ENCODE data around the gene SRD5A2.

SRD5A2 gene, protein sequence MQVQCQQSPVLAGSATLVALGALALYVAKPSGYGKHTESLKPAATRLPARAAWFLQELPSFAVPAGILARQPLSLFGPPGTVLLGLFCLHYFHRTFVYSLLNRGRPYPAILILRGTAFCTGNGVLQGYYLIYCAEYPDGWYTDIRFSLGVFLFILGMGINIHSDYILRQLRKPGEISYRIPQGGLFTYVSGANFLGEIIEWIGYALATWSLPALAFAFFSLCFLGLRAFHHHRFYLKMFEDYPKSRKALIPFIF

DNA sequence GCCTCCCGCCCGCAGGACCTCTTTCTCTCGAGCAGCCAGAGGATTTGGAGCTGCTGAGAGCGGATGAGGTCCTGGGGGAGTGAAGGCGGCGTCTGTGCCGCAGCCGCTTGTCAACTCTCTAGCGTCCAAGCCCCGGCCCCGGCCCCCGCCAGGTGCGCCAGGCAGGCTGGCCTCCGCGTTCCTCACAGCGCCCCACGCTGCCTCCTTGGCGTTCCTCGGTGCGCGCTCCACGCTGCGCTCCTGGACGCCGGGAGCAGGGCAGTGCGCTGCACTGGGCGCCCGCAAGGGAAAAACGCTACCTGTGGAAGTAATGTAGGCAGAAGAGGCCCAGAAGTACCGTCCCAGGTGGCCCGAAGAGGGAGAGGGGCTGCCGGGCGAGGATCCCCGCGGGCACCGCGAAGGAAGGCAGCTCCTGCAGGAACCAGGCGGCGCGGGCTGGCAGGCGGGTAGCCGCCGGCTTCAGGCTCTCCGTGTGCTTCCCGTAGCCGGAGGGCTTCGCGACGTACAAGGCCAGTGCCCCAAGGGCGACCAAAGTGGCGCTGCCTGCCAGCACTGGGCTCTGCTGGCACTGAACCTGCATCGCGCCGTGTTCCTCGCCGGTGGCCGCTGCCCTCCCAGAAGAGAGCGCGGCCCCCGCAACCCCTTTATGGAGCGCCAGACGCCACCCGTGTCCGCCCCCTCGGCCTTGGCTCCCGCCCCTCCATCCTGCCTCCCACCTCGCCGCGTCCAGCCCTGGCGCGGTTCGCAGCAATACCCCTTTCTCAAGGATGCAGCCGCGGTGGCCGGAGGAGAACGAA, at the start of gene SRD5A2:
Gene SRD5A2 (minus strand): TSS at position 618 of the 797 bp plus-strand sequence. CDS start 38 bp downstream, at position 580.
- peaks cover 7% of the 10 kb centered on the region for H3K36me3 Mint-ChIP-seq
- H3K9me3 Mint-ChIP-seq = peaks cover 8% of the 10 kb centered on the region
- ATAC-seq (ENCODE audit: low read depth) = no peak
- peaks cover 5% of the 10 kb centered on the region for H3K4me1 Mint-ChIP-seq
- DNase-seq (ENCODE audit: low spot score in 2 of 2) = no peak
- peaks cover 29% of the 10 kb centered on the region for H3K27me3 Mint-ChIP-seq
- no peak within 1 kb of the TSS for H3K27ac Mint-ChIP-seq
- no peak within 1 kb of the TSS for H3K4me3 Mint-ChIP-seq

DNA sequence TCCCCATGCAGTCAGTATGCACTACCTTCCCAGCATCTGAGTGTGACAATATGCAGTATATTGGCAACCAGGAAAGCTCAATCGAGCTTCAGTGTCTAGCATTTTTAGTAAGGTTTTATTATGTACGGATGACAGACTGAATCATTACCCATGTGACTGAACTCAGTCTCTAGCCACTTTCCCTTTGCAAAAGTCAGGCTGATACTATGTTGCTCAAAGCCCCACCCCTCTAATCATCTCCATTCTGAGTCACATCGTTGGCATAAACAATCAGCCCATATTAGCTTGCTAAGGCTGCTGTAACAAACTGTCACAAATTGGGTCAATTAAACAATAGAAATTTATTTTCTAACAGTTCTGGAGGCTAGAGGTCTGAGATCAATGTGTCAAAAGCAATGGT, 25.8 kb upstream of the SRD5A2 start:
- Mint-ChIP-seq H3K27ac (no peak overlapping the region), H3K27me3 (no peaks in the 10 kb centered on the region), H3K4me1 (no peaks in the 10 kb centered on the region), H3K36me3 (peaks cover 2% of the 10 kb centered on the region), H3K9me3 (peaks cover 26% of the 10 kb centered on the region), H3K4me3 (no peak overlapping the region)
- no peak for ATAC-seq (ENCODE audit: low read depth)
- no peak for DNase-seq (ENCODE audit: low spot score in 2 of 2)

DNA sequence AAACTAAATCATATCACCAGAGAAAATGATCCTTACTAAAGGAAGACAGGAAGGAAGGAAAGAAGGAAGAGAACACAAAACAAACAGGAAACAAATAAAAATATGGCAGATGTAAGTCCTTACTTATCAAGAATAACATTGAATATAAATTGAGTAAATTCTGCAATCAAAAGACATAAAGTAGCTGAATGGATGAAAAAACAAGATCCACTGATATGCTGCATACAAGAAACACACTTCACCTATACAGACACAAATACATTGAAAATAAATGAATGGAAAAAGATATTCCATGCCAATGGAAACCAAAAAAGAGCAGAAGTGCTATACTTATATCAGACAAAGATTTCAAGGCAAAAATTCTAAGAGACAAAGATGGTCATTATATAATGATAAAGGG, 18.0 kb upstream of the SRD5A2 start:
- H3K4me3 Mint-ChIP-seq = no peak overlapping the region
- peaks cover 25% of the 10 kb centered on the region for H3K9me3 Mint-ChIP-seq
- peaks cover 2% of the 10 kb centered on the region for H3K27me3 Mint-ChIP-seq
- H3K4me1 Mint-ChIP-seq = no peaks in the 10 kb centered on the region
- no peaks in the 10 kb centered on the region for H3K36me3 Mint-ChIP-seq
- no peak for DNase-seq (ENCODE audit: low spot score in 2 of 2)
- no peak for ATAC-seq (ENCODE audit: low read depth)
- H3K27ac Mint-ChIP-seq = no peak overlapping the region

DNA sequence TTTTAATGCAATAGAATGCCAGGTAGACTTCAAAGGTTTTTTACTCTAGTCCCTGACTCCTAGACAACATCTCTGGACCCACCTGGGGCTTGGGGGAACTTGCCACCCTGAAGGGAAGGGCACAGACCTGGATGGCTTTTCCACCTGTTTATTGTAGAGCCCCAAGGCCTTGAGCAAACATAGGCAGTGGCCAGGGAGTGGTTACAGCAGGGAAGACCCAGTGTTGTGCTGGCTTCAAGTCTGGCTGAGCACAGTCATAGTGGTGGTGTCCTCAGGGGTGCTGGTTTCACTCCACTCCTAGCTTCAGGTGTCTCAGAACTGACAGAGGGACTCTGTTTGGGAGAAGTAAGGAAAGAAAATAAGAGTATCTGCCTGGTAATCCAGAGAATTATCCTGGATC, 5.5 kb upstream of the SRD5A2 start:
- ATAC-seq (ENCODE audit: low read depth) (no peak), DNase-seq (ENCODE audit: low spot score in 2 of 2) (no peak)
- no peak overlapping the region for H3K4me3 Mint-ChIP-seq
- peaks cover 4% of the 10 kb centered on the region for H3K4me1 Mint-ChIP-seq
- no peak overlapping the region for H3K27ac Mint-ChIP-seq
- H3K36me3 Mint-ChIP-seq = peaks cover 7% of the 10 kb centered on the region
- H3K9me3 Mint-ChIP-seq = peaks cover 13% of the 10 kb centered on the region
- H3K27me3 Mint-ChIP-seq = peaks cover 22% of the 10 kb centered on the region

DNA sequence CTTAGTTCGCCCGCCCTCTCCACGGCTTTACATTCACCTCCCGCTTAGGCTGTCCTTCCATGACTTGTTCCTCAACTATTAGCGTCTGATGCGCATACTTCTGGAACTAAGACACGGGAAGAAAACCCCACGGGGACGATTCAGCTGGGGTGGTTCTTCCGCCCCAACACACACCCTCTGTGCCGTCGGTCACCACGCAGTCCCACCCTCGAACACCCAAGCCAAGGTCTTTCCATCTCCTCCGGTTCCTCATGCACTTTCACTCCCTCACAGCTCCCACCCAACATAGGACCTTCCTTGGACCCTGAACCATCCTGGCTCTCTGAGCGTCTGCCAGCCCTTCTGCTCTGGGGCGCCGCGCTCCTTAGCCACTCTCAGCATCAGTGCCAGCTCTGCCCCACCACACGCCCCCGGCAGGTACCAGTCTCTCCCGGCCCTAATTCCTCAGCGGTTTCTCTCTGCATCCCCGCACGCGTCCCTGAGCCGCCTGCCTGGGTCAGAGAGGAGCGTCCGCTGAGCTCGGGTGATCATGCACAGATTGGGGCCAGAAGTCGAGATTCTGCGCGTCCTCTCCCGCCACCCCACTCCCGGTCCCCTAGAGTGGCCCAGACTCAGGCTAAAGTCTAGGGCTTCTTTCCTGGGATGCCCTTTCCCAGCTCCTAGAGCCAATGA, 522 bp upstream of the SRD5A2 start:
- H3K4me3 Mint-ChIP-seq = no peak overlapping the region
- DNase-seq (ENCODE audit: low spot score in 2 of 2) (no peak), ATAC-seq (ENCODE audit: low read depth) (no peak)
- H3K27ac Mint-ChIP-seq = no peak overlapping the region
- H3K4me1 Mint-ChIP-seq = peaks cover 5% of the 10 kb centered on the region
- peaks cover 29% of the 10 kb centered on the region for H3K27me3 Mint-ChIP-seq
- H3K36me3 Mint-ChIP-seq = peaks cover 5% of the 10 kb centered on the region
- H3K9me3 Mint-ChIP-seq = peaks cover 6% of the 10 kb centered on the region

DNA sequence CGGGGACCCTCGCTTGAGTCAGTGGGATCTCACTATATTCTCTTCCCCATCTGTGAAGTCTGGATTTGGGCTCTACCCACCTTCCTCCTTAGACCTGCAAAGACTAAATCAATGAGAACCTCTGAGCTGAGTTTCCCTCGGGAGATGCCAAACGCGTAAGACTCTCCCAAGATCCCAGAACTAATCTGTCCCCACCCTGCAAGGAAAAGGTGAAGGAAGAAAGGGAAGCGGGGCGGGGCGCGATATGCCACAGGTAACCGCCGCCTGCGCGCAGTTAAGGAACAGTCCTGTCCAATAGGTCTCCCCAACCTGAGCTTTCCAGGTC, 780 bp downstream of the SRD5A2 start:
- H3K9me3 Mint-ChIP-seq = peaks cover 8% of the 10 kb centered on the region
- H3K27me3 Mint-ChIP-seq = peaks cover 31% of the 10 kb centered on the region
- no peak overlapping the region for H3K27ac Mint-ChIP-seq
- H3K4me3 Mint-ChIP-seq = no peak overlapping the region
- peaks cover 7% of the 10 kb centered on the region for H3K36me3 Mint-ChIP-seq
- peaks cover 5% of the 10 kb centered on the region for H3K4me1 Mint-ChIP-seq
- DNase-seq (ENCODE audit: low spot score in 2 of 2) (no peak), ATAC-seq (ENCODE audit: low read depth) (no peak)

DNA sequence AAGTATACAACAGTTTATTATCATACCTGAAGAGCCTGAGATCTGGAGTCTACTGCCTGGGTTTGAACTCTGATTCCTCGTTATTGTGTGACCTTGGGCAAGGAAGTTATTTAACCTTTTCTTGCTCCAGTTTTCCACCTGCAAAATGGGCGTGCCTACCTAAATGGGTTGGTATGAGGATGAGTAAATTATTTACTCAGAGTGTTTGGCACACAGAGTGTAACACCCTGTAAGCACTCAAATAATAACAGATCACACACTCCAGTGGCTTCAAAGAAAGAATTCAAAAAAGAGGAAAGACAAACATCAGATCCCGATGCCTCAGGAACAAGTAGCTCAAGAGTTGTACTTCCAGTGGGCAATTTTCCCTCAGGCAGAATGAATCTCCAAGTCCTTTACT, 2.4 kb downstream of the SRD5A2 start:
- Mint-ChIP-seq H3K9me3 (peaks cover 8% of the 10 kb centered on the region), H3K27ac (no peak overlapping the region), H3K4me3 (no peak overlapping the region), H3K36me3 (peaks cover 7% of the 10 kb centered on the region), H3K4me1 (peaks cover 5% of the 10 kb centered on the region), H3K27me3 (peaks cover 31% of the 10 kb centered on the region)
- DNase-seq (ENCODE audit: low spot score in 2 of 2) (no peak), ATAC-seq (ENCODE audit: low read depth) (no peak)

DNA sequence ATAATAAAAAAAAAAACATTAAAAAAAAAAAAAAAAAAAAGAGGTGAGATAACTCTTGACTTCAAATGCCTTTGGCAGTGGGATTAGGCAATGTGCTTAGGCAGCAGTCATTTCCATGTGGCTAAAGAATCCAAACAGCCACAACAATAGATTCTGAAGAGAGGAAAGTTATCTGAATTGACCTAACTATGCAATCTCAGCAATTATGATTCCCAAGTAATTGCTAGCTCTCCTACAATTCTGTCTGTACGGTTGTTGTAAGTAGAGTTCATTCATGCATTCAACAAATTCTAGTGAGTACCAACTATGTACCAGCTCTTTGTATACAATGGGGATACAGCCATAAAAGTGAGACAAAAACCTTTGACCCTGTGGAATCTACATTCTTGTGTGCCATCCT, 3.6 kb downstream of the SRD5A2 start:
- ATAC-seq (ENCODE audit: low read depth) (no peak), DNase-seq (ENCODE audit: low spot score in 2 of 2) (no peak)
- Mint-ChIP-seq H3K27me3 (peaks cover 26% of the 10 kb centered on the region), H3K4me1 (peaks cover 5% of the 10 kb centered on the region), H3K9me3 (peaks cover 7% of the 10 kb centered on the region), H3K36me3 (peaks cover 7% of the 10 kb centered on the region), H3K27ac (no peak overlapping the region), H3K4me3 (no peak overlapping the region)

DNA sequence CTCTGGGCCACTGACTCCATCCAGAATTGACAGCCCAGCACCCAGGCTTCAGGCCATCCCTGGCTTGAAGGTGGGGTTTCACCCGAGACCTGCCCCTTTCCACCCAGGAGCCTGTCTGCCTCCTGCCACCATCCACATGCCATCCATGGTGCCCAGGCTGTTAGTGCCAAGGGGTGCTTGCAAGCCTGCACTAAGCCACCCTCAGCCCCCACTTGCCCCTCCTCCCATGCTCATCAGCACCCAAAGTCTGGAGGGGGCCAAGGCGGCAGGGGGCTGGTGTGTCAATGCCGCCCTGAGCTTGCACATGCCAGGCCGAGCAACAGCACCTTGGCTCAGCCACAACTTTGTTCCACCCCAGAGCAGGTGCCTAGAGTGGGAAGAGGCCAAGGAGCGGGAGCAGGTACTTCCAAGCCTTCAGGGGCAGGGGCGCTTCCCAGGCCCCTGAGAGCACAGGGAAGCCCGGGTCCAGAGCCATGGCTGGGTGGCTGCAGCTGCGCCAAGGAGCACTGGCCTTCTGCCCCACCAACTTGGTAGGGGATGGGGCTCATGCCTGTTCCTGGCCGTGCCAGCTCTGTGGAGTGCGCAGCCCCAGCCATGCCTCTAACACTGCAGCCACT, 12.0 kb downstream of the SRD5A2 start:
- peaks cover 8% of the 10 kb centered on the region for H3K9me3 Mint-ChIP-seq
- H3K27ac Mint-ChIP-seq = no peak overlapping the region
- H3K36me3 Mint-ChIP-seq = no peaks in the 10 kb centered on the region
- H3K4me1 Mint-ChIP-seq = no peaks in the 10 kb centered on the region
- DNase-seq (ENCODE audit: low spot score in 2 of 2) (no peak), ATAC-seq (ENCODE audit: low read depth) (no peak)
- H3K27me3 Mint-ChIP-seq = peaks cover 2% of the 10 kb centered on the region
- H3K4me3 Mint-ChIP-seq = no peak overlapping the region

DNA sequence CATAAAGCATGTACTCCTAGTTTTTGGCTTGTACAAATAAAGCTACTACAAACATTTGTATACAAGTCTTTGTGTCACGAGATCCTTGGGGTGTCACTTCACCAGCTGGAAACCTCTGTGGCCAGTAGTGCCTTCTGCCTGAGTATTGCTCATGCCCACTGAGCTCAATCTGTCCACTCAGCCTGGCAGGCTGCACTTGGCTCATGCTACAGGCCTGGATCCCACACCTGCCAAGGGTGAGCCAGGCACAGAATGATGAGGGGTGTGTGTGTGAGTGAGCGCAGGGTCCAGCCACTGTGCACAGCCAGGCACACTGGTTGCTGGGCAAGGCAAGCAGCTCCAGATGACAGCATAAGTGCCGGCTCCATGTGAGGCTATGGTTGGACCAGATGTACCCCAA, 13.1 kb downstream of the SRD5A2 start:
- H3K4me1 Mint-ChIP-seq = no peaks in the 10 kb centered on the region
- no peak overlapping the region for H3K27ac Mint-ChIP-seq
- H3K4me3 Mint-ChIP-seq = no peak overlapping the region
- H3K36me3 Mint-ChIP-seq = no peaks in the 10 kb centered on the region
- no peak for DNase-seq (ENCODE audit: low spot score in 2 of 2)
- H3K9me3 Mint-ChIP-seq = peaks cover 8% of the 10 kb centered on the region
- no peak for ATAC-seq (ENCODE audit: low read depth)
- H3K27me3 Mint-ChIP-seq = peaks cover 6% of the 10 kb centered on the region

DNA sequence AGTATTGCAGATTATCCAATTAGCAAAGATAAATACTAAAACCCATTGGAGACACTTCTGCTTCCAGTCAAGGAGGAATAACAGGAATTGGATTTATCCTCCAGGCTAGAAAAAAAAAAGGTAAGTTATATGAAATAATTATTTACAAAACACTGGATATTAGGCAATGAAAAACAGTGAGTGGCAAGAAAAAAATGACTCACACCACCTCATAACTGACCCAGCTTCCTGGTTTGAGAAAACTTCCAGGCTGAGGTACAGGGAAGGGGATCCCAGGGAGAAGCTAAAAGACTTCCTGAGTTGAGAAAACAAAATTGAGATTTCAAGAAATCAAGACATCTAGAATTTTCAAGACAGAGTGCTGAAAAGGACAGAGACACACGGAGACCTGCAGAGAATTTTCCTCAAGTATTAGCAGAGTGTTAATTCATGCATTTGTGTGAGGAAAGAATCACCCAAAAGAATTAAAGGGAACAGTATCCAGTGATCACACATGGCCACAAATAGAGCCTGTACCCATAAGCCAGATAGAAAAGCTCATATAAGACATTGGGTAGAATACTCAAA, 17.4 kb downstream of the SRD5A2 start:
- Mint-ChIP-seq H3K27ac (no peak overlapping the region), H3K4me3 (no peak overlapping the region), H3K27me3 (peaks cover 6% of the 10 kb centered on the region), H3K4me1 (no peaks in the 10 kb centered on the region), H3K36me3 (no peaks in the 10 kb centered on the region), H3K9me3 (no peaks in the 10 kb centered on the region)
- DNase-seq (ENCODE audit: low spot score in 2 of 2) = no peak
- no peak for ATAC-seq (ENCODE audit: low read depth)

DNA sequence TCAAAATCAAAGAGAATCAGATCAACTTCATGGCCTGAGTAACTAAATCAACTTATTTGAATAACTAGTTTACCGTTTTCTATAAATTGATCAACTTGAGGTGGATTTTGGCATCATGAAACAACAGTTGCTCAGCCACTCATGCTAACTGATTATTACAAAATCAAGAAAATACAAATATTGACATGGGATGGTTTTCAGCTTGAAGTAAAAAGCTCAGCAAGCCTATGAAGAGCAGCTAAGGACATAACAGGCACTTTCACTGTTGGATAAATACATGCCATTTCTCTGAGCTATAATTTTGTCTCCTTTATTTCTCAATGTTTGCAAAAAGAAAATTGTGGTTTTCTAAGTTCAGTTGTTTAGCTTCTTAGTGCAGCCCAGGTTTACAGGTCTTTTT, 18.9 kb downstream of the SRD5A2 start:
- ATAC-seq (ENCODE audit: low read depth) = no peak
- H3K27me3 Mint-ChIP-seq = peaks cover 6% of the 10 kb centered on the region
- no peak overlapping the region for H3K4me3 Mint-ChIP-seq

DNA sequence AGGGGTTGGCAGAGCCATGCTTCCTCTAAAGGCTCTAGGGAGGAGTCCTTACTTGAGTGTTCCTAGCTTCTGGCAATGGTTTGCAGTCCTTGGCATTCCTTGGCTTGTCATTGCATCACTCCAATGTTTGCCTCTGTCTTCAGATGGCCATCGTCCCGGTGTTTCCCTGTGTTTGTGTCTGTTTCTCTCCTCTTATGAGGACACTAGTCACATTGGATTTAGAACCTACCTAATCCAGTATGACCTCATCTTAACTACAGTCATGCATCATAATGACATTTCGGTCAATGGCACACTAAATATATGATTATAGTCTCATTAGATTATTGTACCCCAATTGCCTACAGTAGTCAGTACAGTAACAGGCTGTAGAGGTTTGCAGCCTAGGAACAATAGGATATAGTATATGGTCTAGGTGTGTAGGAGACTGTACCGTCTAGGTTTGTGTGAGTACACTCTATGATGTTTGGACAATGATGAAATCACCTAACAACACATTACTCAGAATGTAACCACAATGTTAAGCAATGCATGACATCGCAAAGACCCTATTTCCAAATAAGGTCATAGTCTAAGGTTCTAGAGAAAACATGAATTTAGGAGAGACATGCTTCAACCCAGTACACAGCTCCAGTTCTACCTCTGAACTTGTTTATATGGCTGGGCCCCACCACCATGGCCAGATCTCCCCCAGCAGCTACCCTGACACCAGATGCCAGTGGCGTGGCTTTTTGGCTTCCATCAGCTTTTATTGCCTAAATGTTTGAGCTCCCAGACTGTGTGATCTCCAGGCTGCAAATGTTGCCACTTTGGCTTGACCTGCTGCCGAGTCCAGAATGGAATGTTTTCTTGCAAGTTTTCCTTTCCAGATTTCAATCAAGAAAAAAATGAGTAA, 22.1 kb downstream of the SRD5A2 start:
- peaks cover 3% of the 10 kb centered on the region for H3K36me3 Mint-ChIP-seq
- peaks cover 8% of the 10 kb centered on the region for H3K27me3 Mint-ChIP-seq
- peaks cover 8% of the 10 kb centered on the region for H3K9me3 Mint-ChIP-seq
- H3K4me3 Mint-ChIP-seq = no peak overlapping the region
- ATAC-seq (ENCODE audit: low read depth) (no peak), DNase-seq (ENCODE audit: low spot score in 2 of 2) (no peak)
- H3K27ac Mint-ChIP-seq = no peak overlapping the region
- no peaks in the 10 kb centered on the region for H3K4me1 Mint-ChIP-seq

More for the DNA sequence above, 18.9 kb downstream of the SRD5A2 start:
- H3K9me3 Mint-ChIP-seq = no peaks in the 10 kb centered on the region
- no peak for DNase-seq (ENCODE audit: low spot score in 2 of 2)
- H3K36me3 Mint-ChIP-seq = no peaks in the 10 kb centered on the region
- H3K27ac Mint-ChIP-seq = no peak overlapping the region
- H3K4me1 Mint-ChIP-seq = no peaks in the 10 kb centered on the region

Data from memory B cell (primary cell).